ENCODE data around the gene DNASE1. TPM values are rescaled to one million over a fixed set of nuclear protein-coding genes. Genes with fewer than 3 reads are reported as not detected.

Gene DNASE1
- total and polyA plus RNA-seq, 2 donors, result 15.8 to 18.8 TPM

DNA sequence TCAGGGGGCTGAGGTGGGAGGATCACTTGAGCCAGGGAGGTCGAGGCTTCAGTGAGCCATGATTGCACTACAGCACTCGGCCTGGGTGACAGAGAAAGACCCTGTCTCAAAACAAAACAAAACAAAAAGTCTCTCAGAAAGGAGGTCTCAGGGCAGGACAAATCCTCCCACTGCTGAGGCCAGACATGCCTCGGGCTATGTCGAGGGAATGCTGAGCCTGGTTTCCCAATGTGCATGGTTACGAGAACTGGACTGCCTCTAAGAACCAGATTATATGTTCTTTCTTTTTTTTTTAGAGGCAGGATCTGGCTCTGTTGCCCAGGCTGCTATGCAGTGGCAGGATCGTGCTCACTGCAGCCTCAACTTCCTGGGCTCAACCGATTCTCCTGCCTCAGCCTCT is 35.2 kb downstream of the DNASE1 start:
- Histone ChIP-seq H3K4me1 (ENCODE audit: control insufficient read depth in 2 of 2, insufficient read depth in 2 of 2, low read length in 2 of 2) (peaks cover 0 to 4% of the 10 kb centered on the region in 2 donors), H3K36me3 (ENCODE audit: control insufficient read depth in 2 of 2, insufficient read depth in 2 of 2, low read length in 1 of 2) (peaks cover 5 to 39% of the 10 kb centered on the region in 2 donors), H3K4me3 (ENCODE audit: low read length in 2 of 2) (no peak overlapping the region), H3K27ac (ENCODE audit: low read depth in 1 of 2, low read length in 1 of 2) (no peak overlapping the region), H3K9me3 (ENCODE audit: control insufficient read depth in 2 of 2, insufficient read depth in 1 of 2, low read length in 1 of 2) (no peaks in the 10 kb centered on the region), H3K27me3 (ENCODE audit: control insufficient read depth in 2 of 2, insufficient read depth in 1 of 2, low read length in 1 of 2) (no peaks in the 10 kb centered on the region)
- DNase-seq (ENCODE audit: low read depth in 6 of 9, low spot score in 9 of 9), result no peak
- WGBS, result 95% methylated on average over 7 of the region's 7 CpGs

DNA sequence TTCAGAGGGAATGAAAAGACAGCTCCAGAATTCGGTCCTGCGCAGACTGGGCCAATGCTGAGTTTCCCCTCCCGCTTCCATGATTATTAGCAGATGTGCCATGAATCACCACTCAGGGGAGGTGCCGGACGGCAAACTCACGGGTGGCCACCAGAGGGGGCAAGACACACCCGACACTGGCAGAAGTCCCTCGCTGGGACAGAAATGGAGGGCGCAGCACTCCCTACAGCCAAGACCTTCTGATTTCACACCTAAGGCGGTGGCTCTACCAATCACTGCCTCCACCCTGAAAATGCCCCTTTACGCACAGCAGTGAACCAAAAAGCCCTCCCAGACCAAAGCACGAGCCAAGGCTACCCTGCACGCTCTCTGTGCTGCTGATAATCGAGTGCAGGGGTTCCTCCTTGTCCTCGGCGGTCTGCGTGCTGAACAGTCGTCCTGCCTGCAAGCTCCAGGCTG is 36.0 kb downstream of the DNASE1 start:
- peak; percentile 33 to 80 (median 64) for DNase-seq (ENCODE audit: low read depth in 6 of 9, low spot score in 9 of 9)
- Histone ChIP-seq H3K36me3 (ENCODE audit: control insufficient read depth in 2 of 2, insufficient read depth in 2 of 2, low read length in 1 of 2) (peaks cover 0 to 34% of the 10 kb centered on the region in 2 donors), H3K27me3 (ENCODE audit: control insufficient read depth in 2 of 2, insufficient read depth in 1 of 2, low read length in 1 of 2) (no peaks in the 10 kb centered on the region), H3K4me3 (ENCODE audit: low read length in 2 of 2) (no peak overlapping the region), H3K9me3 (ENCODE audit: control insufficient read depth in 2 of 2, insufficient read depth in 1 of 2, low read length in 1 of 2) (no peaks in the 10 kb centered on the region), H3K27ac (ENCODE audit: low read depth in 1 of 2, low read length in 1 of 2) (no peak overlapping the region), H3K4me1 (ENCODE audit: control insufficient read depth in 2 of 2, insufficient read depth in 2 of 2, low read length in 2 of 2) (peaks cover 0 to 4% of the 10 kb centered on the region in 2 donors)
- WGBS, result 56% methylated on average over 18 of the region's 18 CpGs

DNA sequence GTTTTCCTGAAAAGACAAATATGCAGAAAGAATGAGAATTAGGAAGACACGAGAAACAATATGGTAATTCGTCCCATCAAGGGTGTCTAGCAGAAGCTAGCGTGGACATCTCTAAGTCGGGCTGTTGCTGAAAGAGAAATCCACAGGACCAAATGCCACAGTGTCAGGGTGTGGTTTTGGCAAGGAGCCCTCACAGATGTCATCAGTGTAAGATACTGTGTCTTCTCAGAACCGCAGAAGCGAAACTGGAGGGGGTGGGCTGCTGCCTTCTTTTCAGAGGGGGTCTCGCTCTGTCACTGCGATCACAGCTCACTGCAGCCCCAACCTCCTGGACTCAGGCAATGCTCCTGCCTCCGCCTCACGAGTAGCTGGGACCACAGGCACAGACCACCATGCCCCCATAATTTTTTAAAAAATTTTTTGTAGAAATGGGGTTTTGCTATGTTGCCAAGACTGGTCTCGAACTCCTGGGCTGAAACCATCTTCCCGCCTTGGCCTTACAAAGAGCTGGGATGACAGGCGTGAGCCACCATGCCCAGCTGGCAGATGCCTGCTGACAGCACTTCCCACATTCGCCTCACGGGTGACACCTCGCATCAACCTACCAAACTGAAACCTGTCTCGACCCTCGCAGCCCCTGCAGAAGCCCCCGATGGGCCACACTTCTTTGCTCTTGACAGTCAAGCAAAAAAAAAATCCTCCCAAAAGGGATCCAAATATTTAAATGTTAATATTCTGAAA is 36.7 kb downstream of the DNASE1 start:
- no peak for DNase-seq (ENCODE audit: low read depth in 6 of 9, low spot score in 9 of 9)
- Histone ChIP-seq H3K27ac (ENCODE audit: low read depth in 1 of 2, low read length in 1 of 2) (no peak overlapping the region), H3K4me1 (ENCODE audit: control insufficient read depth in 2 of 2, insufficient read depth in 2 of 2, low read length in 2 of 2) (peaks cover 0 to 10% of the 10 kb centered on the region in 2 donors), H3K4me3 (ENCODE audit: low read length in 2 of 2) (no peak overlapping the region), H3K9me3 (ENCODE audit: control insufficient read depth in 2 of 2, insufficient read depth in 1 of 2, low read length in 1 of 2) (no peaks in the 10 kb centered on the region), H3K27me3 (ENCODE audit: control insufficient read depth in 2 of 2, insufficient read depth in 1 of 2, low read length in 1 of 2) (no peaks in the 10 kb centered on the region), H3K36me3 (ENCODE audit: control insufficient read depth in 2 of 2, insufficient read depth in 2 of 2, low read length in 1 of 2) (peaks cover 0 to 32% of the 10 kb centered on the region in 2 donors)
- 88% methylated on average over 19 of the region's 19 CpGs for WGBS

DNA sequence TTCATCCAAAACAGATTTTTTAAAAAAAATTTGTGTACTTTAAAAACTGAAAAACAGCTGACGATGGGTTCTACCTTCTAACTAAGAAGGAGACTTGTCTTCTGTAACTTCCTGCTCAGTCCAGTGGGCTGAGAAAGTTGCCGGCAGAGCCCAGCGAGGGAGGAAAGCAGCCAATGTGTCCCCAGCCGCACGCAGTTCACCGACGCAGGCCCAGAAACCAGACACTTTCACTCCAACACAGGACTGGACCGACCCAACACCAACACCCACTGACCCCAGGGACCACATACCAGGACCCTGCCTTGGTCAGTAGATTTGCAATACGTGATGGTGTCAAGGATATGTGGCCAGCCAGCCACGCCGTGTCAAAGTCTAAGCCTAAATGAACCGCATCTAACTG is 37.3 kb downstream of the DNASE1 start:
- Histone ChIP-seq H3K27me3 (ENCODE audit: control insufficient read depth in 2 of 2, insufficient read depth in 1 of 2, low read length in 1 of 2) (no peaks in the 10 kb centered on the region), H3K4me1 (ENCODE audit: control insufficient read depth in 2 of 2, insufficient read depth in 2 of 2, low read length in 2 of 2) (peaks cover 0 to 12% of the 10 kb centered on the region in 2 donors), H3K4me3 (ENCODE audit: low read length in 2 of 2) (no peak overlapping the region), H3K9me3 (ENCODE audit: control insufficient read depth in 2 of 2, insufficient read depth in 1 of 2, low read length in 1 of 2) (no peaks in the 10 kb centered on the region), H3K27ac (ENCODE audit: low read depth in 1 of 2, low read length in 1 of 2) (no peak overlapping the region), H3K36me3 (ENCODE audit: control insufficient read depth in 2 of 2, insufficient read depth in 2 of 2, low read length in 1 of 2) (peaks cover 0 to 28% of the 10 kb centered on the region in 2 donors)
- 97% methylated on average over 12 of the region's 12 CpGs for WGBS
- no peak for DNase-seq (ENCODE audit: low read depth in 6 of 9, low spot score in 9 of 9)

DNA sequence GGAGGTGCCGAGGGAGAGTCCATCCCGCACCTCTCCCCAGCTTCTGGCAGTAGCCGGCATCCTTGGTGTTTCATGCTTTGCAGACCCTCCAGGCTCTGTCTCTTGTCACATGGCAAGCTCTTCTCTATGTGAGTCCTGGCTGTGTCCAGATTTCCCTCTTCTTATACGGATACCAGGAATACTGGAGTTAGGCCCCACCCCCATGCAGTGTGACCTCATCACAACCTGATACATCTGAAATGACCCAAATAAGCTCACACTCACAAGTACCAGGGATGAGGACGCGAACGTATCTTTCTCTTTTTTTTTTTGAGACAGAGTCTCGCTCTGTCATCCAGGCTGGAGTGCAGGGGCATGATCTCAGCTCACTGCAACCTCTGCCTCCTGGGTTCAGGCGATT is 39.6 kb downstream of the DNASE1 start:
- no peak for DNase-seq (ENCODE audit: low read depth in 6 of 9, low spot score in 9 of 9)
- WGBS, result 98% methylated on average over 9 of the region's 9 CpGs
- Histone ChIP-seq H3K36me3 (ENCODE audit: control insufficient read depth in 2 of 2, insufficient read depth in 2 of 2, low read length in 1 of 2) (peaks cover 0 to 6% of the 10 kb centered on the region in 2 donors), H3K4me3 (ENCODE audit: low read length in 2 of 2) (no peak overlapping the region), H3K27me3 (ENCODE audit: control insufficient read depth in 2 of 2, insufficient read depth in 1 of 2, low read length in 1 of 2) (no peaks in the 10 kb centered on the region), H3K9me3 (ENCODE audit: control insufficient read depth in 2 of 2, insufficient read depth in 1 of 2, low read length in 1 of 2) (no peaks in the 10 kb centered on the region), H3K27ac (ENCODE audit: low read depth in 1 of 2, low read length in 1 of 2) (no peak overlapping the region), H3K4me1 (ENCODE audit: control insufficient read depth in 2 of 2, insufficient read depth in 2 of 2, low read length in 2 of 2) (peaks cover 3 to 19% of the 10 kb centered on the region in 2 donors)

DNA sequence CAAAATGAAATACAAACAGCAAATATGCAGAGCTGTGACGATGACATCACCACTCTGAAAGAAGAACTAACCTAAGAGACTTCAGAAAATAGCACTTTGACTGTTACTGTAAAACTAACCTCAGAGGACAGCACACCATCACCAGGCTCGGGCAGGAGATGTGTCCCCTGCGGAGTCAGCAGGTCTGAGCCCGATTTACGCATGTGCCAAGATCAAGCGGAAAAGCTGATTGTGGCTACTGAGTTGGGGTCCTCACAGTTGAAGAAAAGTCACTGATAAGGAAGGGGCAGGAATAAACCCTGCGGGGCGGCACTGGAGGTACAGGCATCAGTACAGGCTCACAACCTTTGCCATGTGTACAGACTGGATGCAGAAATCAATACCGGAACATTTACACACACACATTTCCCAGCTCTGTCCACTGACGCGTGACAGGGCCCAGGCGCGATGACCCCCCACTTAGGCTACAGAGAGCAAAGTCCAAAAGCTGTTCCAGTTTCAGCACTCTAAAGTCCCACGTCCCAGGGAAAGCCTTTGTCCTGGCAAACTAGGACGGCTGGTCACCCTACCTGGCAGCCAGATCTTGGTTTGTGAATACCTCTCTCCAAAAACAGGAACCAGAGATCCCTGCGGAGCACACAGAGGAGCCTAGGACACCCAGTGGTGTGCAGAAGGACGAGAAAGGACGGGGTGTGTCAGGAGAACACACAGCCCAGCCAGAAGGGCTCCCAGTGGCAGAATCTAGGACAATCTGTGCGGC is 41.3 kb downstream of the DNASE1 start:
- no peak for DNase-seq (ENCODE audit: low read depth in 6 of 9, low spot score in 9 of 9)
- Histone ChIP-seq H3K27me3 (ENCODE audit: control insufficient read depth in 2 of 2, insufficient read depth in 1 of 2, low read length in 1 of 2) (no peaks in the 10 kb centered on the region), H3K36me3 (ENCODE audit: control insufficient read depth in 2 of 2, insufficient read depth in 2 of 2, low read length in 1 of 2) (peaks cover 0 to 4% of the 10 kb centered on the region in 2 donors), H3K4me3 (ENCODE audit: low read length in 2 of 2) (no peak overlapping the region), H3K4me1 (ENCODE audit: control insufficient read depth in 2 of 2, insufficient read depth in 2 of 2, low read length in 2 of 2) (peaks cover 6 to 24% of the 10 kb centered on the region in 2 donors), H3K27ac (ENCODE audit: low read depth in 1 of 2, low read length in 1 of 2) (no peak overlapping the region), H3K9me3 (ENCODE audit: control insufficient read depth in 2 of 2, insufficient read depth in 1 of 2, low read length in 1 of 2) (no peaks in the 10 kb centered on the region)
- 95% methylated on average over 19 of the region's 19 CpGs for WGBS

DNA sequence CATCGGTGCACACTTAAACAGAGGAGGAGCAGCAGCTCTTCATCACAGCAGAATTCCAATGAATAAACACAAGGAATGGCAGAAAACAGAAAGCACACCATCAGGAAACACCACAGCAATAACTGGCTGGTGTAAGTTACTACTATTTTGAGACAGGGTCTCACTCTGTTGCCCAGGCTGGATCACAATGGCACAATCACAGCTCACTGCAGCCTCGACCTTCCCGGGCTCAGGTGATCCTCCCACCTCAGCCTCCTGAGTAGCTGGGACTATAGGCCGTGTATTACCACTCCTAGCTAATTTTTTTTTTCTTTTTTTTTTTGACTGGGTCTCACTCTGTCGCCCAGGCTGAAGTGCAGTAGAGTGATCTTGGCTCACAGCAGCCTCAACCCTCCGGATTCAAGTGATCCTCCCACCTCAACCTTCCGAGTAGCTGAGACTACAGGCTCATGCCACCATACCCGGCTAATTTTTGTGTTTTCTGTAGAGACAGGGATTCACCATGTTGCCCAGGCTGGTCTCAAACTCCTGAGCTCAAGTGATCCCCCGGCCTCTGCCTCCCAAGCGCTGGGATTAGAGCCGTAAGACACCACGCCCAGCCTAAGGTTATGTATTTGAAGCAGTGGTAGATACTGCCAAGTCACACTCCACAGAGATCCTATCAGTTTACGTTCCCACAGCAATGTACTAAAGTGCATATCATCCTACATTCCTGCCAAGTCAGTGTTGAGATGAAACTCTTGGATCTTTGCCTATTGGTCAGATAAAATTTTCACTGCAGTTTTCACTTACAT is 42.1 kb downstream of the DNASE1 start:
- Histone ChIP-seq H3K27ac (ENCODE audit: low read depth in 1 of 2, low read length in 1 of 2) (no peak overlapping the region), H3K27me3 (ENCODE audit: control insufficient read depth in 2 of 2, insufficient read depth in 1 of 2, low read length in 1 of 2) (no peaks in the 10 kb centered on the region), H3K36me3 (ENCODE audit: control insufficient read depth in 2 of 2, insufficient read depth in 2 of 2, low read length in 1 of 2) (peaks cover 0 to 6% of the 10 kb centered on the region in 2 donors), H3K4me1 (ENCODE audit: control insufficient read depth in 2 of 2, insufficient read depth in 2 of 2, low read length in 2 of 2) (peaks cover 6 to 23% of the 10 kb centered on the region in 2 donors), H3K4me3 (ENCODE audit: low read length in 2 of 2) (no peak overlapping the region), H3K9me3 (ENCODE audit: control insufficient read depth in 2 of 2, insufficient read depth in 1 of 2, low read length in 1 of 2) (no peaks in the 10 kb centered on the region)
- no peak for DNase-seq (ENCODE audit: low read depth in 6 of 9, low spot score in 9 of 9)
- WGBS, result 92% methylated on average over 13 of the region's 13 CpGs

DNA sequence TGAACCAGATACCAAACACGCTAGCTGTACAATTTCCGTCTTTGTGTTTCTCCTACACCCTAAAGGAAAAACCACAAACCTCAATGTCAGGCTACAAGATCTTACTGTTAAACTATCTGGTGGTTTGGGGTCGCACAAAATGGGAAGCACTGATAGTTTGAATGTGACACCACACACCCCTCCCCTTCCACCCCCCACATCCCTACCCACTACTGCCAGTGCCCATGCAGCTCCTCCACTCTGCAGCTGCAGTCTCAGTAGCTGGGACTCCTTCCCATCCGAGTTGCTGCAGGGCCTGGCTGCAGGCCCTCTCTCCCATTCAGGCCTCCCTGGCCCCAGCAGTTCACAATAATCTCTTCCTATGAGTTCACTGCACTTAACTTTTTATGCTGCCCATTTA is 44.5 kb downstream of the DNASE1 start:
- Histone ChIP-seq H3K27ac (ENCODE audit: low read depth in 1 of 2, low read length in 1 of 2) (no peak overlapping the region), H3K36me3 (ENCODE audit: control insufficient read depth in 2 of 2, insufficient read depth in 2 of 2, low read length in 1 of 2) (peaks cover 6 to 9% of the 10 kb centered on the region in 2 donors), H3K27me3 (ENCODE audit: control insufficient read depth in 2 of 2, insufficient read depth in 1 of 2, low read length in 1 of 2) (no peaks in the 10 kb centered on the region), H3K9me3 (ENCODE audit: control insufficient read depth in 2 of 2, insufficient read depth in 1 of 2, low read length in 1 of 2) (no peaks in the 10 kb centered on the region), H3K4me1 (ENCODE audit: control insufficient read depth in 2 of 2, insufficient read depth in 2 of 2, low read length in 2 of 2) (peaks cover 6 to 23% of the 10 kb centered on the region in 2 donors), H3K4me3 (ENCODE audit: low read length in 2 of 2) (no peak overlapping the region)
- DNase-seq (ENCODE audit: low read depth in 6 of 9, low spot score in 9 of 9), result peak in 6 of 9 donors; percentile 30 to 78 (median 46)
- 5% methylated on average over 4 of the region's 4 CpGs for WGBS

Measured in thymus (tissue), 11 donors.